Stimulated activated CD4-positive, alpha-beta T cell treated with anti-CD3 and anti-CD28 coated beads, Interleukin-12 subunit alpha, Interleukin-12 subunit beta, amount 100 ng/mL, for 4 hours (primary cell): ENCODE data around the gene MYL5.
A peak's percentile ranks its signal among the peaks of the same experiment; 100 is the strongest.
"Not testable (repeated sequence)": the region's sequence is repeated elsewhere in the genome, so short reads cannot be mapped to it uniquely, and the experiment has no call there.

Experiments used
- DNase-seq: peaks from one replicate; pipeline ENCODE4 v3.0.0-alpha.2; 2020

The MYL5 gene

GRCh38 chr4:674172-675035, at the start of gene MYL5, which contains the start of gene ATP5ME:
TSS of gene MYL5 (plus strand) at chr4:674542. CDS start at chr4:678027, 3,485 bp downstream.
TSS of gene ATP5ME (minus strand) at chr4:674276. CDS start at chr4:674247, 29 bp downstream.
- DNase-seq, result peak; percentile 96

GRCh38 chr4:624705-625590, 49.4 kb upstream of the MYL5 start, which contains the start of gene PDE6B:
TSS of gene PDE6B (plus strand) at chr4:625573. CDS start at chr4:625627, 54 bp downstream.
- DNase-seq, result no peak

GRCh38 chr4:625631-626161, 48.6 kb upstream of the MYL5 start:
- no peak for DNase-seq

GRCh38 chr4:626201-627091, 47.9 kb upstream of the MYL5 start:
- DNase-seq, result no peak

GRCh38 chr4:627347-628125, 46.8 kb upstream of the MYL5 start:
- DNase-seq, result no peak

GRCh38 chr4:628311-628741, 46.0 kb upstream of the MYL5 start:
- no peak for DNase-seq

- DNase-seq, result no peak
Measured at GRCh38 chr4:628821-629635, 45.3 kb upstream of the MYL5 start.

- DNase-seq, result no peak
Measured at GRCh38 chr4:629636-629914, 44.8 kb upstream of the MYL5 start.

- no peak for DNase-seq
Measured at GRCh38 chr4:629915-630641, 44.3 kb upstream of the MYL5 start.

GRCh38 chr4:630656-631055, 43.7 kb upstream of the MYL5 start:
- DNase-seq, result no peak

GRCh38 chr4:632196-632790, 42.0 kb upstream of the MYL5 start:
- no peak for DNase-seq

- no peak for DNase-seq
Measured at GRCh38 chr4:632926-633325, 41.4 kb upstream of the MYL5 start.

GRCh38 chr4:633406-633805, 40.9 kb upstream of the MYL5 start:
- no peak for DNase-seq

GRCh38 chr4:633976-634598, 40.3 kb upstream of the MYL5 start:
- DNase-seq, result no peak

GRCh38 chr4:634599-634985, 39.8 kb upstream of the MYL5 start:
- no peak for DNase-seq

- not testable (repeated sequence) for DNase-seq
Measured at GRCh38 chr4:635066-635835, 39.1 kb upstream of the MYL5 start.

GRCh38 chr4:635851-636627, 38.3 kb upstream of the MYL5 start:
- no peak for DNase-seq
